GM19238 (cell line): Measurements from ENCODE around the gene SNX33.
"Not testable (repeated sequence)": the region's sequence is repeated elsewhere in the genome, so short reads cannot be mapped to it uniquely, and the experiment has no call there.

Experiments used
- DNase-seq: peaks from one replicate; pipeline ENCODE4 v3.0.0; 2011; ENCODE audit warnings: low spot score; ENCODE audit not compliant: insufficient read length

Gene SNX33

GRCh38 chr15:75661100-75661755, 13.5 kb downstream of the SNX33 start:
- DNase-seq = no peak

- no peak for DNase-seq
Observed at GRCh38 chr15:75661756-75662140, 14.0 kb downstream of the SNX33 start.

- DNase-seq = no peak
Observed at GRCh38 chr15:75662823-75663519, 15.3 kb downstream of the SNX33 start.

- DNase-seq = no peak
Observed at GRCh38 chr15:75663931-75664421, 16.3 kb downstream of the SNX33 start.

GRCh38 chr15:75666823-75667501, 19.2 kb downstream of the SNX33 start:
- DNase-seq = no peak

- DNase-seq = no peak
Observed at GRCh38 chr15:75669191-75669878, 21.6 kb downstream of the SNX33 start.

- DNase-seq = no peak
Observed at GRCh38 chr15:75669879-75670212, 22.1 kb downstream of the SNX33 start.

- DNase-seq = no peak
Observed at GRCh38 chr15:75671730-75672602, 24.3 kb downstream of the SNX33 start.

GRCh38 chr15:75672646-75673425, 25.1 kb downstream of the SNX33 start:
- DNase-seq = no peak

GRCh38 chr15:75673426-75674235, 25.9 kb downstream of the SNX33 start:
- no peak for DNase-seq

GRCh38 chr15:75674366-75674765, 26.7 kb downstream of the SNX33 start:
- no peak for DNase-seq

GRCh38 chr15:75675579-75676404, 28.1 kb downstream of the SNX33 start:
- no peak for DNase-seq

- no peak for DNase-seq
Observed at GRCh38 chr15:75676688-75677464, 29.2 kb downstream of the SNX33 start.

- DNase-seq = no peak
Observed at GRCh38 chr15:75677465-75678323, 30.0 kb downstream of the SNX33 start.

GRCh38 chr15:75678324-75678690, 30.6 kb downstream of the SNX33 start:
- DNase-seq = not testable (repeated sequence)

- no peak for DNase-seq
Observed at GRCh38 chr15:75680007-75680789, 32.5 kb downstream of the SNX33 start.
